HepG2 (cell line): ENCODE data around the gene TM4SF20. TPM values are rescaled to one million over a fixed set of nuclear protein-coding genes. Genes with fewer than 3 reads are reported as not detected.
A peak's percentile ranks its signal among the peaks of the same experiment; 100 is the strongest.

Experiments used
- ATF4 ChIP-seq, 2 experiments: fragments of 450-650 bp in 1 of 2; sonication (generic) in 1 of 2; formaldehyde crosslinking; IDR thresholded peaks; 2 replicates each; pipeline versions ENCODE4 v1.5.0 to v1.8.0; 2020 to 2022; ENCODE audit warnings: mild to moderate bottlenecking in 1 of 2, missing genetic modification reagents in 1 of 2
- BCLAF1 ChIP-seq: fragments of 450-650 bp; IDR thresholded peaks from 2 replicates; pipeline ENCODE4 v1.6.1; 2017; ENCODE audit warnings: mild to moderate bottlenecking
- DNMT3B ChIP-seq: conservative IDR thresholded peaks from 2 replicates; pipeline ENCODE4 v1.6.1; 2016; ENCODE audit warnings: missing biosample characterization, control low read depth
- EP300 ChIP-seq, 3 experiments: sonication (generic) in 1 of 3; formaldehyde crosslinking in 1 of 3; IDR thresholded peaks; 2 replicates each; pipeline versions ENCODE4 v1.5.1 to v1.6.1; 2011 to 2020; ENCODE audit warnings: low read depth in 2 of 3, low read length in 2 of 3, borderline replicate concordance in 1 of 3, improper control_type of control experiment in 1 of 3, mild to moderate bottlenecking in 1 of 3, missing genetic modification reagents in 1 of 3, moderate library complexity in 1 of 3
- FOXO4 ChIP-seq: sonication (generic); formaldehyde crosslinking; conservative IDR thresholded peaks from 2 replicates; pipeline ENCODE4 v1.8.1; 2023; ENCODE audit warnings: missing genetic modification reagents
- HBP1 ChIP-seq: IDR thresholded peaks from 2 replicates; pipeline ENCODE4 v1.6.1; 2016; ENCODE audit warnings: low read depth, control low read depth
- MIER3 ChIP-seq: IDR thresholded peaks from 2 replicates; pipeline ENCODE4 v1.6.1; 2016; ENCODE audit warnings: missing compliant biosample characterization, borderline replicate concordance
- POLR2AphosphoS2 ChIP-seq: IDR thresholded peaks from 2 replicates; pipeline ENCODE4 v1.6.1; 2011; ENCODE audit warnings: low read depth, low read length, improper control_type of control experiment
- RFX1 ChIP-seq: fragments of 450-650 bp; IDR thresholded peaks from 2 replicates; pipeline ENCODE4 v1.6.1; 2017
- SAFB2 ChIP-seq: sonication (generic); formaldehyde crosslinking; IDR thresholded peaks from 2 replicates; pipeline ENCODE4 v1.5.1; 2020; ENCODE audit warnings: missing genetic modification reagents, low read depth, mild to moderate bottlenecking, borderline replicate concordance
- SALL2 ChIP-seq: sonication (generic); formaldehyde crosslinking; IDR thresholded peaks from 2 replicates; pipeline ENCODE4 v1.8.1; 2023; ENCODE audit warnings: mild to moderate bottlenecking, missing genetic modification reagents, inconsistent platforms
- ZBTB42 ChIP-seq: sonication (generic); formaldehyde crosslinking; IDR thresholded peaks from 2 replicates; pipeline ENCODE4 v1.5.0; 2020; ENCODE audit warnings: mild to moderate bottlenecking, missing genetic modification reagents
- ZNF331 ChIP-seq: sonication (generic); formaldehyde crosslinking; IDR thresholded peaks from 2 replicates; pipeline ENCODE4 v1.4.0; 2020; ENCODE audit warnings: missing genetic modification reagents
- ZNF343 ChIP-seq: sonication (generic); formaldehyde crosslinking; IDR thresholded peaks from 2 replicates; pipeline ENCODE4 v1.4.0; 2020; ENCODE audit warnings: mild to moderate bottlenecking, missing genetic modification reagents
- ZNF562 ChIP-seq: sonication (generic); formaldehyde crosslinking; IDR thresholded peaks from 2 replicates; pipeline ENCODE4 v1.8.0; 2022; ENCODE audit warnings: missing genetic modification reagents, borderline replicate concordance
- ZNF598 ChIP-seq: sonication (generic); formaldehyde crosslinking; IDR thresholded peaks from 2 replicates; pipeline ENCODE4 v1.5.1; 2020; ENCODE audit warnings: mild to moderate bottlenecking, missing genetic modification reagents, borderline replicate concordance
- ZNF605 ChIP-seq: sonication (generic); formaldehyde crosslinking; IDR thresholded peaks from 2 replicates; pipeline ENCODE4 v1.8.0; 2022; ENCODE audit warnings: mild to moderate bottlenecking, missing genetic modification reagents
- ZNF720 ChIP-seq: sonication (generic); formaldehyde crosslinking; IDR thresholded peaks from 2 replicates; pipeline ENCODE4 v1.4.0; 2020; ENCODE audit warnings: missing genetic modification reagents
- ZNF792 ChIP-seq: IDR thresholded peaks from 2 replicates; pipeline ENCODE4 v1.6.1; 2016
- ZSCAN31 ChIP-seq: sonication (generic); formaldehyde crosslinking; IDR thresholded peaks from 2 replicates; pipeline ENCODE4 v1.5.0; 2020; ENCODE audit warnings: low read depth, mild to moderate bottlenecking, missing genetic modification reagents
- polyA plus RNA-seq, 8 experiments: library from polyadenylated mRNA; depleted of rRNA in 3 of 8; stranded (reverse) in 7 of 8; unstranded in 1 of 8; fragments of >200 nt; fragmentation: Illumina TruSeq in 4 of 8; extraction: Trizol in 4 of 8; gene quantifications; 2 replicates each; pipeline versions ENCODE4 v1.2.1 to v1.2.3, GENCODE V29; 2011 to 2016; ENCODE audit warnings: low read depth in 4 of 8, missing spikeins in 1 of 8, mixed read lengths in 1 of 8; ENCODE audit not compliant: insufficient read depth in 1 of 8
- total RNA-seq, 5 experiments: library from RNA; depleted of rRNA; stranded (reverse); fragments of >200 nt; fragmentation: Illumina TruSeq; extraction: Trizol; gene quantifications; 2 replicates each; pipeline ENCODE4 v1.2.3, GENCODE V29; 2016; ENCODE audit warnings: low read depth in 1 of 5

The TM4SF20 gene
- total and polyA plus RNA-seq, 2 of the 13 experiments (the other 11 are each of a cell fraction or from before 2014, with no cell fraction given) = not detected

- TF ChIP-seq BCLAF1 (no peak), SALL2 (CRISPR knock-in tag) (no peak), ATF4 (CRISPR knock-in tag; IDR thresholded peaks at IDR 0.05) (no peak), ZNF343 (CRISPR knock-in tag) (no peak), SAFB2 (no peak), EP300 (IDR thresholded peaks at IDR 0.05; ENCODE audit: low read depth in 2 of 2, low read length in 2 of 2) (no peak; a peak in 1 of 4 replicates), EP300 (CRISPR knock-in tag; IDR thresholded peaks at IDR 0.05; ENCODE audit: borderline replicate concordance) (no peak), MIER3 (CRISPR knock-in tag) (0 out of 2 replicates have a peak, but pooled peaks have one; percentile 42), RFX1 (no peak), DNMT3B (CRISPR knock-in tag) (0 out of 2 replicates have a peak, but pooled peaks have one; percentile 44), POLR2AphosphoS2 (no peak), ZNF792 (CRISPR knock-in tag) (no peak), ZNF720 (CRISPR knock-in tag) (no peak), ZNF605 (CRISPR knock-in tag) (no peak; the same call in 1 of the 2 replicates), ZNF331 (CRISPR knock-in tag) (0 out of 2 replicates have a peak, but pooled peaks have one; percentile 14), ZSCAN31 (CRISPR knock-in tag) (no peak), ZNF598 (CRISPR knock-in tag) (no peak), ZBTB42 (CRISPR knock-in tag) (no peak), HBP1 (CRISPR knock-in tag) (no peak), ZNF562 (CRISPR knock-in tag) (no peak), FOXO4 (no peak)
Observed at GRCh38 chr2:227339098-227339599, 40.0 kb downstream of the TM4SF20 start (continued).
